HG03575 (cell line): ENCODE measurements around the gene HAUS3.

Experiments
- ATAC-seq: cut with Tn5 transposase; IDR thresholded peaks from one replicate; pipeline ENCODE4 v1.9.1; 2021; ENCODE audit not compliant: unreplicated experiment, insufficient number of reproducible peaks, low FRiP score; ENCODE audit errors: extremely low read depth

The HAUS3 gene

DNA sequence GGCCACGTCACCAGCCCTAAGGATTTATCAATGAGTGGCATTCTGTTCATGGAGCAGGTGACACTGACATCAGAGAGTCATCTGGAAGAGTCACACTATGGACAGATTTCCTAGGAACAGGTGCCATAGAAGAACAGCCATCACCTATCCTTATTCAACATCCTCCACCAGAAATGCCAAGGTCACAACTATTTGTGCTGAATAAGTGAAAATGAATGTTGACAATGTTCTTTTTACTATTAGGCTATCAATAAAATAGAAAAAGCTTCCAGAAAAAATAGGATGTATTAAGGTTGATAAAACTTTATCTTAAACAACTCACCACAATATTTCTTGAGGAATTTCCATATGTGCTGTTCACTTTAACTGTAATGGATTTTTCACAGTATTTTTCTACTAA is 62.9 kb downstream of the HAUS3 start:
- no peak for ATAC-seq
